HS-5 (cell line): ENCODE results near the gene LRFN4.

Experiments
- DNase-seq: peaks from one replicate; pipeline ENCODE4 v3.0.0-alpha.2; 2012; ENCODE audit warnings: low read depth

Gene LRFN4

DNA sequence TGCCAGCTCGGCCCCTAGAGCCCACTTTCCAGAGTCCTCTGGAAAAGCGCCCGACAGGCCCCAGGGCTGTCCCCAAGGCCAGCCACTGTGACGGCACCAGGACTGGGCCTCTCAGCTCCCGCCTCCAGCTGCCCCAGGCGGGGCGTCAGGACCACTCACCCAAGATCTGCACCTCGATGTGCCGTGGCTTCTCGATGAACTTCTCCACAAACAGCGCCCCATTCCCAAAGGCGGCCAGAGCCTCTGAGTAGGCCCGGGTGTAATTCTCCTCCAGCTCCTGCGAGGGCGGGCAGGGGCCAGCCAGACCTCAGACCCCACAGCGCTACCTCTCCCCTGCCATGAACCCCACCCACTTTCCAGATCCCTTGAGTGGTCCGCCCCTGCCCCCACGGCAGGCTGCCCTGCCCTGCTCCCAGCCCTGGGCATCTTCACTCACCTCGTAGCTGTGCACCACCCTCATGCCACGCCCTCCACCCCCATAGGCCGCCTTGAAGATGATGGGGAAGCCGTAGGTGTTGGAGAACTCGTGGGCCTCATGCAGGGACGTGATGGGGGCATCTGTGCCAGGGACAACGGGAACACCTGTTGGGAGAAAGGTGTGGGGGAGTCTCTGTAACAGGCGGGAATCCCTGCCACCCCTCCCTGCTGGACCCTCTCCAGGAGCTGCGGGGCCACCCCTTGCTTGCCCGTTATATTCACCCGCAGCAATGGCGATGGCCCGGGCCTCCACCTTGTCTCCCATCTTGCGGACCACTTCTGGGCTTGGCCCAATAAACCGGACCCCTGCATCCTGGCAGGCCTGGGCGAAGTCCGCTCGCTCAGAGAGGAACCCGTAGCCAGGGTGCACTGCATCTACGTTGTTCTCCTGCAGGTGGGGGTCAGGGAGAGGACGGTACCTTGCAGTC is 14.0 kb downstream of the LRFN4 start:
- DNase-seq: no peak

DNA sequence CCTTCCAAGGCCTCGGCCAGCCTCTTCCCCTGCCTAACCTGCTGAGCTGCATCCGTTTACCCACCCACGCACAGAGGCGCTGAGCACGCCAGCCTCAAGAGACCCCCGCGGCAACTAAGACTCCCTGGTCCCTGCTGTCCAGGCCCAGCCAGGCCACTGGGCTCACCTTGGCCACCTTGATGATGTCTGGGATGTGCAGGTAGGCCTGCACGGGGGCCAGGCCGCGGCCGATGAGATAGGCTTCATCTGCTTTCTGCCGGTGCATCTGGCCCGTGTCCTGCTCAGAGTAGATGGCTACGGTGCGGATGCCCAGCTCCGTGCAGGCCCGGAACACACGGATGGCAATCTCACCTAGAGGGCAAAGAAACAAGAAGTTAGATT is 14.6 kb downstream of the LRFN4 start:
- DNase-seq: no peak

DNA sequence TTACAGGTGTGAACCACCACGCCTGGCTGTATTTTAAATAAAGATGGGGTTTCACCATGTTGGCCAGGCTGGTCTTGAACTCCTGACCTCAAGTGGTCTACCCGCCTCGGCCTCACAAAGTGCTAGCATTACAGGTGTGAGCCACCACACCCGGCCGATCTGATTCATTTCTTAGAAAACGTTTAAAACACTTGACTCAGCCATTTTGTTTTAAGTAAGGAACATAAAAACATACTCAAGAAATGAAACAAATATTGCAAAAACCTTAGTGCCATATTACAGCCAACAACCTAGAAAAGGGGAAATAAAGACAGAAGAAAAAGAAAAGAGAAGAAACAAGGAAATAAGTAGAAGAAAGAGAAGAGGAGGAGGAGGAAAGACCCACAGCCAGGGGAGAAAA is 17.4 kb downstream of the LRFN4 start:
- no peak for DNase-seq

DNA sequence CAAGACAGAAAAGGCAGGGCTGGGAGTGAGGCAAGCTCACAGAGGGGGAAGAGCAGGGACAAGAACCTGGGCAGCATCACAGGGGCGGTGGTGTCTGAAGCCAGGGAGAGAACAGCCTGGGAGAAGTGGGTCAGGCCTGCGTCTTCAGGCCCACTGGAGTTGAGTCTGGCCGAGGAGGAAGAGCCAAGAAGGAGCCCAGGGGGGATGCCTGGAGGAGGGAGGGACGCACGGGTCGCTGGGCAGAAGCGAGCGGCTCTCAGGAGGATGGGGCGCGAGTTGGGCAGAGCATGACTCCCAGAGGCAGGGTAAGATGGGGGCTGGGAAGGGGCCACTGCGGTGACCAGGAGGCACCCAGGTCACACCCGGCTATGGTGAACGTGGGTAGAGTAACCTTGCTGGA is 18.5 kb downstream of the LRFN4 start:
- DNase-seq: no peak

DNA sequence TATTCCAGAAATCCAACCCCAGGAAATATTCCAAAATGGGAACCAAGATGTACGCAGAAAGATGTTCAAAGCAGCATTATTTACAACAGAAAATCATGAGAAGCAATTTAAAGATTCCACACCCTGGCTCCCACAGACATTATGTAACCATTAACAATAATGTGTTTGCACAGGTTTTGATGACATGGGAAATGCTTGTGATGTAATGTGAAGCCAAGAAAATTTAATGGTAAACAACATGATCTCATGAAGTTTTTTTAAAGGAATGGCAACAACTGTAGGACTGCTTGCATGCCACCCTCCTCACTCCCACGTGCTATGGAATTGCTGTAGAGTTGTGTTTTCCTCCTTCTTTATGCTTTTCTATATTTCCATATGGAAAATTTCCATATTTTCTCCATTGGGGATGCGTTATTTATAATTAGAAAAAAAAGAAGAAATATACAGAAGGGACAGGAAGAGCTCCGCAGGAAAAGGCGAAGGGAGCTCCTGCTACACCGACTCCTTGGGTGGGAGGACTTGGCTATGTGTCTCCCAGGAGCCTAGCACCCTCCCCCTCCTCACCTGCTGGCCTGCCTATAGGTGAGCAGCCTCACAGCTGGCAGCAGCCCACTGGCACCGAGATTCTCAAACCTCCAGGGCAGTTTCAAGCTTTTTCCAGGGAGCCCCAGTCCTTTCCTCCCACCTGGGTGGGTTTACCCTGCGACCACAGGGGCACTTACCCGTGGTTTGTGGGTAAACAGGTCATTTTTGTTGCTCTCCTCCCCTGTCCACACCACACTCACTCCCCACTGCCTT is 20.9 kb downstream of the LRFN4 start:
- DNase-seq: no peak

DNA sequence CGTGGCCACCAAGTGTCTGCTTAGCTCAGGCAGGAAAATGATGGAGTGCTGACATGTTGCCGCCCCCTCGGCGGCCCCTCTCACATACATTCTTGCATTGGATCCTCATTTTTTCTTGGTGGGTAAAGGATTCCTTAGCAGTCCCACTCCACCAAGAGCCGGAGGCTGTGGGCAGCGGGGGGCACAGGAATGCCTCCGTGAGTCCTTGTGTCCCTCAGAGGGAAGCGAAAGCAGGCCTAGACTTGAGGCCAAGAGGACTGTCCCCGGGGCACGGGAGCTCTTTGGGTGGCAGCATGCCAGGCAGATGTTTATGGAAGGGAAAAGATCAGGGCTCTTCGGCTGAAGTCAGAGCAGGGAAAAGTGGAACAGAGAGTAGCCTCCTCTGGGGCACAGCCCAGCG is 21.6 kb downstream of the LRFN4 start:
- DNase-seq: no peak

DNA sequence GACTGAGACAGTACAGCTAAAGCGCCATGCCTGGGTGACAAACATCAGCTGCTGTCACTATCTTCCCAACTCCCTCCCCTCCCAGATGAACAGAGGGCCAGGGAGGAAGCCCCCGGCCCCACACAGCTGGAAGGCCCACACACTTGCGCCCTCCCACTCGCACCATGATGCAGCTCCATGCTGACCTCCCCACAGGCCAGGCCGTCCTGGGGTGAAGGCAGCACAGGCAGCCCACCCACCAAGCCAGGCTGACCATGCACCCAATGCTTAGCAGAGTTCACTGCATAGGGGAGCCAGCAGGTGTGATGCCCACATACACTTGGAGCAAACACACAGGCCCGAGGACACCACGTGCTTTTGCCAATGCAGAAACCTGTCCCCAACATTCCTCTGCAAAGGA is 22.1 kb downstream of the LRFN4 start:
- no peak for DNase-seq

DNA sequence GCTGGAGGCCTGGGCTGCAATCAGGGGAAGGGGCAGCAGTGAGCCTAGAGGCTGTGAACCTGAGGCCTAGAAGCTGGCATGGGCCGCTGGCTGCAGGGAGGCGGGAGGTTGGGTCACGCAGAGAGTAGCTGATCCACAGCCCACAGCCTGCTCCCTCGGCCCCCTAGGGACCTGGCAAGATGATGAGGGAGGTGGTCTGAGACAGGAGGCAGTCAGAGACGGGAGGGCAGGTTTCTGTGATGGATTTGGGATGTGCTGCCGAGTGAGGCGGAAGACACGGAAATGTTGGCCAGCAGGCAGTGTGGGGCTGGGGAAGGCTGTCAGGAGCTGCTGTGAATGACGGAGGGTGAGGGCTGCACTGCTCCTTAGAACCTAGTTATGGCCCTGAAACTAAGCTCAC is 22.7 kb downstream of the LRFN4 start:
- no peak for DNase-seq

DNA sequence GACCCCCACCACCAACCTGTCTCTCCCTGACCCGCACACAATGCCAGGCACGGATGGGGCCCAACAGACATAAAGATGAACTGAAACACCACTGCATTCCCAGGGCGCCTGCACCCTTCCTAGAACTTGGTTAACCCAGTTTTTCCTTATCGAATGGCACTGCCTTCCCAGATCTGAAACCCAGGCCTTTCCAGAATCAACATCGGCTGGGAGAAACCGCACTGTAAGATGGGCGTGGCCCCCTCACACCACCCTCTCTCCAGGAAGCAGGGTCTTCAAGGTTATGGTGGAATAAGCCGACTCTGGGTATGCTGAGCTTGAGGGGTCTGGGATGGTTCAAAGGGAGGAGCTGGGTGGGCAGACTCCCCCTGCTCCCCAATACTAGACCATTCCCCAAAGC is 23.1 kb downstream of the LRFN4 start:
- DNase-seq: no peak

DNA sequence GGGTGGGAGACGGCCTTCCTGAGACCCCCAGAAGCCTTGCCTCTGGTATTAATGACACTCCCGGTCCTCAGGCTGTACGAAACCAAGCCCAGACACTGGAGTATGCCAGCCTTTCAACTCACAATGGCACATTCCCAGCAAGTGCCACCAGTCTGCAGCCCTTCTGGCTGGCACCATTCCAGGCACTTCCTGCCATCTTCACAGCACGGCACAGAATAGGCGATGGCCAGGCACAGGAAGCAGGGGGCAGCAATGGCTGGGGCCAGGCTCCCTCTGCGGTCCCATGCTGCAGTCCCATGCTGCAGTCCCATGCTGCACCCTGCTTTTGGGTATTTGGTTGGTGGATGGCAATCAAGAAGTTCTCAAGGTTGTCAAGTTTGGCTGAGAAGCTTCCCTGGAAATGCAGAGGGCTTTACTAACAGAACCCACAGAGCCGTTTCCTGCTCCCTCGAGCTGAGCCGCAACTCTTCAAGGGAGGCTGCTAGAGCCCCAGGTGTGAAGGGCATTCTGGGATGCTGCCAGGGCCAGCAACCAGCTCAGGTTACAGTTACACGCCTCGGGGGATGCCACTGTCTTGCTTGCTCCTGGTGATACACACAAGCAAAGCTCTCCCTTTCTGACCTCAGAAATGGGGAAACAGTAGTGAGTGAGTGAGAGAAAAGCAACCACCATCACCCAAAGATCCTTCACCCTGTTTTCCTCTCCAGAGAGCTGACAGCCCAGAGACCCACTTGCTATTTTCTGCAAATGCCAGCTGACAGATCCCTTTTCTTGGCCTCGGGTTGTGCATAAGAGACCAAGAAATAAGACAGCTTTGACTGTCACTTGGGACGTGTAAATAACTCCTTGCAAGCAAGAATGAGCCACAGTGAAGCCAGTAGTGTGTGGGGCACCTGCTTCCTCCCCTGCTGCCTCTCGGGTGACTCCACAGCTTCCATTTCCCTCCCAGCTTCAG is 23.9 kb downstream of the LRFN4 start:
- DNase-seq: no peak

DNA sequence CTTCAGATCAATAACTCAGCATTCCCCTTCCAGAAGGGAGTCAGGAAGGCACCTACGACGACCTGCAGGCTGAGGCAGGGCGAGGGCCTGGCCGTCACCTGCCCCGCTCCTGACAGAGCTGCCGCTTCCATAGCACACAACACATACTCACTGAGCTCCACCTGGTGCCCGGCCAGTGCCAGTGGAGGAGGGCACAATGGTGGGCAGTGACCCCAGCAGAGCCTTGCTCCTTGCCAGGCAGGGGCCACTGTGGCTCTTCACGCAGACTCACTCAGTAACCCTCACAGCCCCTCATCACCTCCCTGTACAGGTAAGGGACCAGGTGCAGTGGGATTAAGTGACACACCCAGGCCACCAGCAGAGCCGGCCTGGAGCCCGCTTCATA is 24.6 kb downstream of the LRFN4 start:
- no peak for DNase-seq

DNA sequence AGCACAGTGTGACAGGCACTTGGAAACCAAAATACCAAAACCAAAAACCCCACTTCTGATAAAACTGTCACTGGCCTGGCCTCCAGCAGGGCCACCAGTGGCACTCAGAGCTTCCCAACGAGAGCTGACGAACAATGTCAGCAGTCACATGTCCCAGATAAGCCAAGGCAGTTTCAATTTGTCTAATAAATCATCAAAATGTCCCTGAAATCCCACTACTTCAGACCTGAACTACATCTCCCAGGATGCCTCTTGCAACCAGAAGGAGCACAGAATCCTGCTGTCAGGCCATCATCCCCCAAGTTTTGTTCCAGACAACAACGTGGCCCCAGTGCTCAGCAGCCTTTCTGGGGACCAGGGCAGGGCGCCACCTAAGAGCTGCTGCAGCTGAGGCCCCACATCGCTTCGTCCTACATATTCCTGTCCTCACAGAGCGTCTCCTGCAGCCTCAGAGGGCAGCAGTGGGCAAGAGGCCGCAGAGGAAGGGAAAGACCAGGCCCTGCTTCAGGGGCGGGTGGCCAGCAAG is 25.1 kb downstream of the LRFN4 start:
- no peak for DNase-seq

DNA sequence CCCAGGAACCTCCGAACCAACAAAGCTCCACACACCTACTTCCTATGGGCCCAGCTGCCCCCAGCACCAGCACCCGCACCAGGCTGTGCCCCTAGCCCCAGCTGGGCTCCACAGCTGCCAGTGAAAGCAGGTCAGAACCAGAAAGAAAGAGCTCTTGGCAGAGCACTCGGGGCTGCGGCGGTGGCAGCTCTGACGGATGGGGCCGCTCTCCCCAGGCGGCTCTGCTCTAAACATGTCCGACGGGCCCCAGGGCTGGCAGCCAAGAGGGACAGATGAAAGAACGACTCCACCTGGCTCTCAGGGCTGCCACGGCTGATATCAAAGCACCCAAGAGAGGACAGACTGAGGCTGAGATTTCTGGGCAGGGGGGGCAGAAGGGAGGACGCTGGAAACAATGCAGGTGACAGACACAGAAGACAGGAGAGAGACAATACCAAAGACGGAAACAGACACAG is 25.7 kb downstream of the LRFN4 start:
- DNase-seq: no peak

DNA sequence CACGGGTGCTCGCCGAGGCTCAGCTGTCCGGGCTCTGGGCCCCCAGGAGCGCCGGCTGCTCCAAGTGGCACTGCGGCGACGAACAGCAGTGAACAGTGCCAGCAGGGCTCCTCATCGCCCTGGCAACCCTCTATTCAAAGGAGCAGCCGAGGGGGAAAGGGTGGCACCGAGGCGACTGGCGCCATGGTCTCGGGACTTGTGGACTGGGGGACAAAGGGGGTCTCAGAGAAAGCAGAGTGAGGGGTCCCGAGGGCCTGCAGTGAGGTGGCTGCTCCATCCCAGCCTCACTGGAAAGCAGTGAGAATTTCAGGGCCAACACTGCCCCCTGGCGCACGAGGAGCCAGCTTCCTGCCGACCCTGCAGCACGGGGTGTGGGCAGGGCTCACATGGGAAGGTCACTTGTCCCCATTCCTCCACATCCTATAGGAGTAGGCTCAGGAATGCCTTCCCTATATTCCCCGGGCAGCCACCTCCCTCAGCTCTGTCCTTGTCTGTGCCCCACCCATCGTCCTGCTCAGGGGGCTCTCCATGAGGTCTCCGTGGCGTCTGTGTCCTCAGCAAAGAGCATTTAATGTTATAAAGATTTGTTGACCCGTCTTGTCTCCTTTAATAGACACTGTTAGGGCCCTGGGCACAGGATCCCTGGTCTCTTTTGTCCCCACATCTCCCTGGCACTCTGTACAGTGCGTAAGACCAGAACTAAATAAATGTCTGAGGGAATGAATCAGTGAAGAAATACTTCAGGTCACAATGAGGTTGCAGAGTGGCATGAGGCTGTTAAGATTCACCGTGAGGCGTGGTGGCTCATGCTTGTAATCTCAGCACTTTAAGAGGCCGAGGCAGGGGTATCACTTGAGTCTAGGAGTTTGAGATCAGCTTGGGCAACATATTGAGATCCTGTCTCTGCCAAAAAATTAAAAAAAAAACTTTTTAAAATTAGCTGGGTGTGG is 26.4 kb downstream of the LRFN4 start:
- DNase-seq: peak; percentile 38

DNA sequence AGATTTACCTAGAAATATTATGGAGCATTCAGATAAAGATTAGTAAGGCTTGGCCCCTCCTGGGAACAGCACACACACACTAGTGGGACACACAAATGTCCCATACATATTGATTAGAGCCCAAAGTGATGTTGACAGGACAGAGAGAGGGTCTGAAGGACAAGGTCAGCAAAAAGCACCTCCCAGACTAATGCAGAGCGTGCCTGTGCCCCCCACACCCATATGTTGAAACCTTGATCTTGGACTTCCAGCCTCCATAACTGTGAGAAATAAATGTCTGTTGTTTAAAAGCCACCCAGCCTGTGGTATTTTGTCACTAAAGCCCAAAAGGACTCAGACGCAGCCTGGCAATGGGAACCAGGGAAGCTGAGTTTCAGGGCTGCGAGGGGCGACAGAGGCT is 27.6 kb downstream of the LRFN4 start:
- DNase-seq: no peak

DNA sequence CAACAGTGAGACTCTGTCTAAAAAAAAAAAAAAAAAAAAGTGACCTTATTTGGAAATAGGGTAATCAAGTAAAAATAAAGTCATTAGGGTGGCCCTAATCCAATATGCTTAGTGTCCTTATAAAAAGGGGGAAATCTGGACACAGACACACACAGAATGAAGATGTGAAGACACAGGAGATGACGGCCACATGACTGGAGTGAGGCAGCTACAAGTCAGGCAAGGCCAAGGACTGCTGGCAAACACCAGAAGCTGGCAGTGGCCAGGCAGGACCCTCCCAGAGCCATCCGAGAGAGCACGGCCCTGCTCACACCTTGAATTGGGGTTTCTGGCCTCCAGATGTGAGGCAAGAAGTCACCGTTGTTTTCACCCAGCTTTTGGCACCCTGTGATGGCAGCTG is 28.6 kb downstream of the LRFN4 start:
- no peak for DNase-seq

DNA sequence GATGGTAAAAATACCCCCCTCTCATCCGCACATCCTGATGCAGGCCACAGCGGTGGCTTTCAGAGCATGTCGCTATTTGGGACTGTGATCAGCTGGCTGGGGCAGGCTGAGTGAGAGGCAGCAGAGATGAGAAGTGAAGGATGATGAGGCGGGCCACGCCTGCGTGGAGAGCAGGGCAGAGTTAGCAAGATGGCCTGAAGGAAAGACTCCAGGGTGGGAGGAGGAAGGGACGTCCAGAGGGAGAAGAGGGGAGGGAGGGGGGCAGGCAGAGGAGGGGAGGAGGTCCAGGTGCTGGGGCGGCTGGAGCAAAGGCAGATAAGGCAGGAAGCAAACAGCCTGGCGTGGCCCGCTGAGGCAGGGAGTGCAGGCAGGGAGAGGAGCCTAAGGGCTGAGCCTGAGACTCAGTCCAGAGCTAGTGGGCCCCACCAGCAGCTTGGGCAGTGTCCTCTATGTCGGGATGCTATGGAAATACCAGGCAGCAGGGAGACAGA is 29.1 kb downstream of the LRFN4 start:
- DNase-seq: no peak

DNA sequence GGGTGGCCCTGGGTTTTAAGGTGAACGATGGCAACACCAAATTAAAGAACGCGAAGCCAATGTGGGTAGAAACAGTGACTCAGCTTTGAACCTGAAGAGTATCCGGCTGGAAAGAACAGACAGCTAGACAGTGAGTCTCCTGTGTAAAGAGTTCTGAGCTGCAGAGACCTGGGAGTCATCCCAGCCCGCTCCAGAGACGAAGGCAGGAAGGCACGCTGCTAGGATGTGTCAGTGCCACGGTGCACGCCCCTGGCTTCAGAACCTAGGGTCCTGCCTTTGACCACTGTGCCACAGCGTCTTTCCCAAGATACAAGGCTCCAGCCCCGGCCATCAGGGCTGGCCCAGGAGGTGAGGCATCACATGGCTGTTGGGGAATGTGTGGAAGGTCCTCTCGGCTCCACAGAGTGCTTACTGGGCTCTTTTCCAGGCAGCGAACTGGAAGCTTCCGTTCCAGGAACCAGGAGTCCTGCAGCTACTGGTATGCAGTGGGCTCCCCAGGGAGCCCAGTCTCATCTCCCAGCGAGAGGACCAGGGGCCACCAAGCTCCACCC is 29.9 kb downstream of the LRFN4 start:
- no peak for DNase-seq

DNA sequence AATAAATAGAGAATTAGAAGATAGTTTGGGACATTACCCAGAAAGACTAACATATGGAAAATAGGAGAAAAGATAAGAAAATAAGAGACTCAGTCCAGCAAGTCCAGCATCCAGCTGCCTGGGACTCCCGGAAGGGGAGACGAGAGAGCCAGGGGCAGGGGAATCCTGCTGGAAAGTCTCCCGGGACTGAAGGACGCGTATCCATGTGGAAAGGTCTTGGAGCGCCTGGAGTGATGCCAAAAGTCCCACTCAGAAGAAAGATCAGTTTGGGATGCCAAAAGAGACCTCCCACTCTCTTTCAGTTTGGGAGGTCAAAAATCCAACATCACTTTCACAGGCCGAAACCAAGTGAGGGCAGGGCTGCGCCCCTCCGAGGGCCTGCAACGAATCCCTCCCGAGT is 30.7 kb downstream of the LRFN4 start:
- DNase-seq: no peak

DNA sequence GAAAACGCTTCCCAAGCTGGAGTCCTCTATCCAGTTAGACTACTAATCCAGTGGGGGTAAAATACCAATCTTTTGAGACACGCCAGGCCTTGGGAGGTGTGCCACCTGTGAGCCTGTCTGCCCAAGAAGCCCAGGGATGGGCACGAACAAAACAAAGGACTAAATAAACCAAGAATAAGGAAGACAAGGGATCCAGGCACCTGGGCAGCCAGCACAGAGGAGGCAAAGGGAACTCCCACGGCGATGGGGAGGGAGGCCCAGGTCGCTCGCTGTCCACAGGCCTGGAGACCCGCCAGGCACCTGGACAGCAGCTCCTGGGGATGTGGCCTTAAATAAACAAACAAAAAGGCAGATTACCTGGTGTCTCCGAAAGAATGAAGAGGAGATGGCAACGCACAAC is 31.4 kb downstream of the LRFN4 start:
- DNase-seq: no peak
